GM21723 (cell line): ENCODE results near the gene LRRC56.
"Not testable (repeated sequence)": the region's sequence is repeated elsewhere in the genome, so short reads cannot be mapped to it uniquely, and the experiment has no call there.

ENCODE experiments used
- ATAC-seq: cut with Tn5 transposase; IDR thresholded peaks from one replicate; pipeline ENCODE4 v1.9.1; 2021; ENCODE audit warnings: mild to moderate bottlenecking, moderate library complexity; ENCODE audit not compliant: unreplicated experiment

The LRRC56 gene

GRCh38 chr11:571802-572185 is 34.5 kb downstream of the LRRC56 start:
- no peak for ATAC-seq

GRCh38 chr11:573146-573759 is 35.9 kb downstream of the LRRC56 start:
- no peak for ATAC-seq

GRCh38 chr11:574031-574570 is 36.8 kb downstream of the LRRC56 start:
- not testable (repeated sequence) for ATAC-seq

GRCh38 chr11:574632-575312 is 37.4 kb downstream of the LRRC56 start:
- ATAC-seq = peak; percentile 3

- peak; percentile 42 for ATAC-seq
Observed at GRCh38 chr11:575313-575995, 38.1 kb downstream of the LRRC56 start.

GRCh38 chr11:575996-576768 is 38.9 kb downstream of the LRRC56 start, which contains the start of gene PHRF1:
PHRF1 (plus strand) TSS chr11:576470; CDS start chr11:581513, 5,043 bp downstream.
- ATAC-seq = peak; percentile 80

GRCh38 chr11:576811-577610 is 39.7 kb downstream of the LRRC56 start:
- no peak for ATAC-seq

GRCh38 chr11:577611-577894 is 40.2 kb downstream of the LRRC56 start:
- no peak for ATAC-seq

- no peak for ATAC-seq
Observed at GRCh38 chr11:578276-579035, 41.1 kb downstream of the LRRC56 start.

GRCh38 chr11:579830-580601 is 42.7 kb downstream of the LRRC56 start:
- ATAC-seq = no peak

GRCh38 chr11:581342-581741 is 44.0 kb downstream of the LRRC56 start:
- ATAC-seq = no peak

GRCh38 chr11:581752-582151 is 44.4 kb downstream of the LRRC56 start:
- ATAC-seq = no peak

GRCh38 chr11:584287-584686 is 47.0 kb downstream of the LRRC56 start:
- ATAC-seq = no peak

- ATAC-seq = no peak
Observed at GRCh38 chr11:586376-587316, 49.3 kb downstream of the LRRC56 start.

- ATAC-seq = no peak
Observed at GRCh38 chr11:587546-587945, 50.2 kb downstream of the LRRC56 start.

GRCh38 chr11:587978-588380 is 50.7 kb downstream of the LRRC56 start:
- no peak for ATAC-seq

- no peak for ATAC-seq
Observed at GRCh38 chr11:589798-590197, 52.5 kb downstream of the LRRC56 start.

GRCh38 chr11:590997-591396 is 53.7 kb downstream of the LRRC56 start:
- ATAC-seq = no peak
